ENCODE results near the gene FBXL13.
"Not testable (repeated sequence)": the region's sequence is repeated elsewhere in the genome, so short reads cannot be mapped to it uniquely, and the experiment has no call there.

FBXL13 gene

GRCh38 chr7:102983602-102984001, 91.0 kb downstream of the FBXL13 start:
- no peak for DNase-seq (ENCODE audit: low read depth in 2 of 2)

- DNase-seq (ENCODE audit: low read depth in 2 of 2), result no peak
These were observed 92.4 kb downstream of the FBXL13 start for GRCh38 chr7:102982235-102982634.

GRCh38 chr7:102981451-102981850, 93.1 kb downstream of the FBXL13 start:
- no peak for DNase-seq (ENCODE audit: low read depth in 2 of 2)

- DNase-seq (ENCODE audit: low read depth in 2 of 2), result no peak
These were observed 94.9 kb downstream of the FBXL13 start for GRCh38 chr7:102979670-102980069.

GRCh38 chr7:102978284-102978683, 96.3 kb downstream of the FBXL13 start:
- DNase-seq (ENCODE audit: low read depth in 2 of 2), result no peak

- not testable (repeated sequence) for DNase-seq (ENCODE audit: low read depth in 2 of 2)
These were observed 97.0 kb downstream of the FBXL13 start for GRCh38 chr7:102977586-102977985.

- no peak for DNase-seq (ENCODE audit: low read depth in 2 of 2)
These were observed 98.1 kb downstream of the FBXL13 start for GRCh38 chr7:102976493-102976892.

GRCh38 chr7:102975854-102976253, 98.7 kb downstream of the FBXL13 start:
- DNase-seq (ENCODE audit: low read depth in 2 of 2), result no peak

- no peak for DNase-seq (ENCODE audit: low read depth in 2 of 2)
These were observed 100.0 kb downstream of the FBXL13 start for GRCh38 chr7:102974366-102975236.

GRCh38 chr7:102973096-102973802, 101.3 kb downstream of the FBXL13 start:
- no peak for DNase-seq (ENCODE audit: low read depth in 2 of 2)

- DNase-seq (ENCODE audit: low read depth in 2 of 2), result no peak
These were observed 106.8 kb downstream of the FBXL13 start for GRCh38 chr7:102967798-102968197.

- DNase-seq (ENCODE audit: low read depth in 2 of 2), result no peak
These were observed 108.1 kb downstream of the FBXL13 start for GRCh38 chr7:102966465-102966864.

- DNase-seq (ENCODE audit: low read depth in 2 of 2), result not testable (repeated sequence)
These were observed 112.6 kb downstream of the FBXL13 start for GRCh38 chr7:102961993-102962392.

GRCh38 chr7:102958004-102958403, 116.6 kb downstream of the FBXL13 start:
- not testable (repeated sequence) for DNase-seq (ENCODE audit: low read depth in 2 of 2)

- not testable (repeated sequence) for DNase-seq (ENCODE audit: low read depth in 2 of 2)
These were observed 120.2 kb downstream of the FBXL13 start for GRCh38 chr7:102954359-102954758.

GRCh38 chr7:102953406-102953805, 121.2 kb downstream of the FBXL13 start:
- DNase-seq (ENCODE audit: low read depth in 2 of 2), result no peak

GRCh38 chr7:102951839-102952238, 122.8 kb downstream of the FBXL13 start:
- no peak for DNase-seq (ENCODE audit: low read depth in 2 of 2)

- no peak for DNase-seq (ENCODE audit: low read depth in 2 of 2)
These were observed 130.4 kb downstream of the FBXL13 start for GRCh38 chr7:102944241-102944640.

- no peak for DNase-seq (ENCODE audit: low read depth in 2 of 2)
These were observed 131.0 kb downstream of the FBXL13 start for GRCh38 chr7:102943423-102944169.

- DNase-seq (ENCODE audit: low read depth in 2 of 2), result no peak
These were observed 131.7 kb downstream of the FBXL13 start for GRCh38 chr7:102942868-102943267.

GRCh38 chr7:102942181-102942866, 132.3 kb downstream of the FBXL13 start:
- DNase-seq (ENCODE audit: low read depth in 2 of 2), result no peak

GRCh38 chr7:102938679-102939078, 135.9 kb downstream of the FBXL13 start:
- DNase-seq (ENCODE audit: low read depth in 2 of 2), result no peak

Data from activated CD8-positive, alpha-beta memory T cell treated with anti-CD3 and anti-CD28 coated beads for 4 hours (primary cell).